AG10803 (cell line): ENCODE data around the gene CMTM1.

Experiments
- DNase-seq: peaks from one replicate; pipeline ENCODE4 v3.0.0; 2010; ENCODE audit warnings: low read depth
- H3K4me3 ChIP-seq: 2 replicates; pipeline ENCODE4 v1.5.1; 2011; ENCODE audit warnings: mild to moderate bottlenecking, low read length, control low read depth
- CTCF ChIP-seq: conservative IDR thresholded peaks from 2 replicates; pipeline ENCODE4 v1.5.1; 2011; ENCODE audit warnings: mild to moderate bottlenecking, low read length, control low read depth, inconsistent platforms

The CMTM1 gene

GRCh38 chr16:66612422-66612821 is 46.2 kb downstream of the CMTM1 start:
- TF ChIP-seq CTCF = no peak
- no peak for DNase-seq
- H3K4me3 ChIP-seq = no peak overlapping the region

- DNase-seq = peak; percentile 12
- no peak for TF ChIP-seq CTCF
- H3K4me3 ChIP-seq = no peak overlapping the region
Observed at GRCh38 chr16:66614161-66614802, 48.0 kb downstream of the CMTM1 start.

GRCh38 chr16:66616169-66616568 is 49.9 kb downstream of the CMTM1 start:
- TF ChIP-seq CTCF = no peak
- no peak overlapping the region for H3K4me3 ChIP-seq
- DNase-seq = peak; percentile 48

GRCh38 chr16:66616592-66616991 is 50.4 kb downstream of the CMTM1 start:
- DNase-seq = no peak
- TF ChIP-seq CTCF = no peak
- no peak overlapping the region for H3K4me3 ChIP-seq

GRCh38 chr16:66617010-66617434 is 50.8 kb downstream of the CMTM1 start:
- no peak for TF ChIP-seq CTCF
- no peak for DNase-seq
- no peak overlapping the region for H3K4me3 ChIP-seq

- H3K4me3 ChIP-seq = no peak overlapping the region
- no peak for TF ChIP-seq CTCF
- DNase-seq = no peak
Observed at GRCh38 chr16:66617728-66618127, 51.5 kb downstream of the CMTM1 start.

- peak overlapping the region; percentile 28 for H3K4me3 ChIP-seq
- no peak; the same call in 1 of the 2 replicates for TF ChIP-seq CTCF
- DNase-seq = peak; percentile 98
Observed at GRCh38 chr16:66618588-66619375, 52.5 kb downstream of the CMTM1 start.
